WTC11 (cell line): ENCODE data around the gene RAB3IL1.

Experiments
- CBFB ChIP-seq: sonication (generic); formaldehyde crosslinking; IDR thresholded peaks from 2 replicates; pipeline ENCODE4 v1.8.1; 2022; ENCODE audit warnings: mild to moderate bottlenecking, low read depth, missing genetic modification reagents
- CREM ChIP-seq: sonication (generic); formaldehyde crosslinking; IDR thresholded peaks from 2 replicates; pipeline ENCODE4 v1.8.1; 2022; ENCODE audit warnings: mild to moderate bottlenecking, missing genetic modification reagents, moderate library complexity
- IRF2 ChIP-seq: sonication (generic); formaldehyde crosslinking; IDR thresholded peaks from 2 replicates; pipeline ENCODE4 v1.8.0; 2022; ENCODE audit warnings: low read depth, missing genetic modification reagents, borderline replicate concordance
- KAT7 ChIP-seq: sonication (generic); formaldehyde crosslinking; IDR thresholded peaks from 2 replicates; pipeline ENCODE4 v1.8.1; 2023; ENCODE audit warnings: missing genetic modification reagents, mild to moderate bottlenecking, borderline replicate concordance
- NR1H2 ChIP-seq: sonication (generic); formaldehyde crosslinking; IDR thresholded peaks from 2 replicates; pipeline ENCODE4 v1.9.0; 2021; ENCODE audit warnings: mild to moderate bottlenecking, moderate library complexity, missing genetic modification reagents
- NR2C2 ChIP-seq: sonication (generic); formaldehyde crosslinking; IDR thresholded peaks from 2 replicates; pipeline ENCODE4 v1.8.0; 2022; ENCODE audit warnings: mild to moderate bottlenecking, missing genetic modification reagents
- NR3C1 ChIP-seq: sonication (generic); formaldehyde crosslinking; conservative IDR thresholded peaks from 2 replicates; pipeline ENCODE4 v1.8.1; 2023; ENCODE audit warnings: low read depth, mild to moderate bottlenecking, missing genetic modification reagents
- STAT6 ChIP-seq: sonication (generic); formaldehyde crosslinking; conservative IDR thresholded peaks from 2 replicates; pipeline ENCODE4 v1.8.1; 2023; ENCODE audit warnings: mild to moderate bottlenecking, low read depth, missing genetic modification reagents, moderate library complexity
- USF1 ChIP-seq: sonication (generic); formaldehyde crosslinking; IDR thresholded peaks from 2 replicates; pipeline ENCODE4 v1.8.0; 2022; ENCODE audit warnings: mild to moderate bottlenecking, missing genetic modification reagents
- TF ChIP-seq, protein P1 (sequence below): fragments of 200-600 bp; IDR thresholded peaks from 2 replicates; pipeline ENCODE4 v1.8.0; 2022; ENCODE audit warnings: antibody characterized with exemption

DNA sequence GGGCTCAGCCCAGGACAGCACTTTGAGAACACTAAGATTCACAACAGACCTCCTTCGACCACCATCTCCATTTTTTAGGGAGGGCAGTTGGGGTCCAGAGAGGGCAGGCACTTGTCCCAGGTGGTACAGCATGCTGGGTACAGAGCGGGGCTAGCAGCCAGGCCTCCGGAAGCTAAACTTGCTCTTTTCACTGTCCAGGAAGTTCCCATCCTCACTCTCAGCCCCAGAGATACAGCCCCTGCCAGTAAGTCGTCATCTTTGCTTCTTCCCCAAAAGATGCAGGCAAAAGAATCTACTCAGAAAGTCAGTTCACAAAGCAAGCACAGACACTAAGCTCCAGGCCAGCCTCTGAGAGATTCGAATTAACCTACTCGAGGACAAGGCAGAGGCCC is 6.7 kb upstream of the RAB3IL1 start:
- TF ChIP-seq IRF2 (CRISPR knock-in tag), result no peak
- TF ChIP-seq, protein P1, sequence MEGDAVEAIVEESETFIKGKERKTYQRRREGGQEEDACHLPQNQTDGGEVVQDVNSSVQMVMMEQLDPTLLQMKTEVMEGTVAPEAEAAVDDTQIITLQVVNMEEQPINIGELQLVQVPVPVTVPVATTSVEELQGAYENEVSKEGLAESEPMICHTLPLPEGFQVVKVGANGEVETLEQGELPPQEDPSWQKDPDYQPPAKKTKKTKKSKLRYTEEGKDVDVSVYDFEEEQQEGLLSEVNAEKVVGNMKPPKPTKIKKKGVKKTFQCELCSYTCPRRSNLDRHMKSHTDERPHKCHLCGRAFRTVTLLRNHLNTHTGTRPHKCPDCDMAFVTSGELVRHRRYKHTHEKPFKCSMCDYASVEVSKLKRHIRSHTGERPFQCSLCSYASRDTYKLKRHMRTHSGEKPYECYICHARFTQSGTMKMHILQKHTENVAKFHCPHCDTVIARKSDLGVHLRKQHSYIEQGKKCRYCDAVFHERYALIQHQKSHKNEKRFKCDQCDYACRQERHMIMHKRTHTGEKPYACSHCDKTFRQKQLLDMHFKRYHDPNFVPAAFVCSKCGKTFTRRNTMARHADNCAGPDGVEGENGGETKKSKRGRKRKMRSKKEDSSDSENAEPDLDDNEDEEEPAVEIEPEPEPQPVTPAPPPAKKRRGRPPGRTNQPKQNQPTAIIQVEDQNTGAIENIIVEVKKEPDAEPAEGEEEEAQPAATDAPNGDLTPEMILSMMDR, result no peak
- TF ChIP-seq NR3C1 (CRISPR knock-in tag), result no peak
- no peak for TF ChIP-seq CBFB (CRISPR knock-in tag)
- TF ChIP-seq CREM (CRISPR knock-in tag), result no peak
- no peak for TF ChIP-seq NR1H2 (CRISPR knock-in tag)
- TF ChIP-seq NR2C2 (CRISPR knock-in tag), result no peak
- no peak for TF ChIP-seq STAT6 (CRISPR knock-in tag)
- TF ChIP-seq KAT7, result no peak
- no peak for TF ChIP-seq USF1 (CRISPR knock-in tag)
